ENCODE measurements around the gene PSMD9.
"Not testable (repeated sequence)": the region's sequence is repeated elsewhere in the genome, so short reads cannot be mapped to it uniquely, and the experiment has no call there.

PSMD9 gene

DNA sequence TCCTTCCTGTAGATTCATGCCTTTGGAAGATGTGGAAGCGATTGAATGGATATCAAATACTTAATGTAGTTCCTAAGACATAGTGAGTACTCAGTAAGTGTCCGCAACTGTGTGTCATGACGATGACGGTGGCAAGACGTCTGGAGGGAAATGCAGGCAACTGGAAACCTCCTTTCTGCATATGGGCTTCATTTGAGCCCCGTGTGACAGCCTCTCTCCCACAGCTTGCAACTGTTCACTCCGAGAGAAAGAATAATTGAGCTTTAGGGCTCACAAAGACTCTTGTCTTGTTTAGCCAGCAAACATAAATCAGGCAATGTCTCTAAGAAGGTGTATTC lies 36.7 kb downstream of the PSMD9 start:
- no peak for DNase-seq (ENCODE audit: low read depth)

- no peak for DNase-seq (ENCODE audit: low read depth)
Observed at GRCh38 chr12:121926874-121927706, 38.5 kb downstream of the PSMD9 start.

- no peak for DNase-seq (ENCODE audit: low read depth)
Observed at GRCh38 chr12:121927813-121928212, 39.2 kb downstream of the PSMD9 start.

DNA sequence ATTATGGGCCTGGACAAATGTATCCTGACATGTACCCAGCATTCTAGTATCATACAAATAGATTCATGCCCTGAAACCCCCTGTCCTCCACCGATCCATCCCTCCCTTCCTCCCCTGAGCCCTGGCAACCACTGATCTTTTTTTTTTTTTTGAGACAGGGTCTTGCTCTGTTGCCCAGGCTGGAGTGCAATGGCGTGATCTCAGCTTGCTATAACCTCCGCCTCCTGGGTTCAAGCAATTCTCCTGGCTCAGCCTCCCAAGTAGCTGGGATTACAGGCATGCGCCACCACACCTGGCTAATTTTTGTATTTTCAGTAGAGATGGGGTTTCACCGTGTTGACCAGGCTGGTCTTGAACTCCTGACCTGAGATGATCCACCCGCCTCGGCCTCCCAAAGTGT lies 41.0 kb downstream of the PSMD9 start:
- DNase-seq (ENCODE audit: low read depth) = not testable (repeated sequence)

GRCh38 chr12:121930862-121931261 lies 42.3 kb downstream of the PSMD9 start:
- no peak for DNase-seq (ENCODE audit: low read depth)

DNA sequence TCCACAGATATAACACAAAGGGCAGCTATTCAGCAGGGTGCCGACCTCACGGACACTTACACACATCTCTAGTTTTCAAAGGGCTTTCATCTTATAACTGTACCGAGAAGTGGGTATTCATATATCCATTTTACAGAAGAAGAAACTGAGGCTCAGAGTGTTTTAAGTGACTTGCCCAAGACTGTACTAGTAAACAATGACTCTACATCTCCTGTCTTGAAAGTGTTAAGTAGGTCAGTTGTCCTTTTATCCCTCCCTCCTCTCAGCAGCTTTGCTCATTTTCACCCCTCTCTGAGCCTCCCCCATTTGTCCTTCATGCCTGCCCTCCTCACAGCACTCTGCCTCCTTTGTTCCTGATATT lies 43.6 kb downstream of the PSMD9 start:
- no peak for DNase-seq (ENCODE audit: low read depth)

GRCh38 chr12:121932914-121933521 lies 44.4 kb downstream of the PSMD9 start:
- no peak for DNase-seq (ENCODE audit: low read depth)

- DNase-seq (ENCODE audit: low read depth) = no peak
Observed at GRCh38 chr12:121933522-121934308, 45.1 kb downstream of the PSMD9 start.

- no peak for DNase-seq (ENCODE audit: low read depth)
Observed at GRCh38 chr12:121934309-121934664, 45.7 kb downstream of the PSMD9 start.

- DNase-seq (ENCODE audit: low read depth) = no peak
Observed at GRCh38 chr12:121937654-121938053, 49.1 kb downstream of the PSMD9 start.

DNA sequence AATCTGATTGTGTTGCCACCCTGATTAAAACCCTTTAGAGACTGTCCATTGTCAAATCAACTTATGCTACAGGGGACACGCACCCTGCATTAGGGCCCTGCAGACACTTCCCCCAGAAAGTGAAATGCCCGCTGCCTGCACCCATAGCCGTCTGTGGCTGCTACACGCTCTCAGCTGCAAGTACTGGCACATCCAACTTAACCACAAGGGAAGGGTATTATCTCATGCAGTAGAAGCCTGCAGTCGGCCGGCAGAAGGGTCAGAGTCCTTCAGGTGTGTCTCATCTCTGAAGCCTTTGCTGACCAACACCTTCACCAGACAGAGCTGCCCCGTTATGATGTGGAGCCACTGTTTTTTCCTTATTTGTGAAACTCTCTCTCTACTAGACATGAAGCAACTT lies 50.6 kb downstream of the PSMD9 start:
- DNase-seq (ENCODE audit: low read depth) = no peak

DNA sequence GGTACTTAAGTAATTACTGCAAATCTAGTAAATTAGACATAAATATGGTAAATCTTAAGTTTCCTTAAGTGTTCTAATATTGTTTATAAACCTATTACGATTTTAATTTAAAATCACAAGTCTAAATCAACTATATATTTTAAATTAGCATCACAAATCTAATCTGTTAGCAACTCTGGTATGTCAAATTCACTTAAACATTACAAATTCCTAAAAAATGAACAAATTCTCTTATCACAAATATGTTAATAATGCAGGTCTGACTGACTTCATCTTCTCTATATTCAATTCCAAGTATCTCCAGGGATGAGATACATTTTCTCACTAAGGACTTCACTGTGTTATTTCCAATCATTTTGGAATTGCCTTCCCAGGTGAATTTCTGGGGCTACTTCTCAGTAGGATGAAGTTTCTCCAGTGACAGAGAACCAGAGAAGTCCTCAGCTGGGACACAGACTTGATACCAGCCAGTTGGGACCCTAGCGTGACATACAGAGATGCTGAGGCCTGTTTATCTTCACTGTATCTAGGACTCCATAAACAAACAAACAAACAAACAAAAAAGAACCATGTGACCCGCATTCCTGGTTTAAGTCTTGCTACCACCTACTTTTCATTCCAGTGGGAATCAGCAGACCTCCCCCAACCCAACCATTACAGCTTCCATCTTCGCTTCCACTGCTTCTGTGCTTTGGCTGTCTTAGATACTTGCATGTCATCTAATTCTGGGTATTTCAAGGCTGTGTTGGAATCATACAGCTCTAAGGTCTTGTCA lies 51.6 kb downstream of the PSMD9 start:
- DNase-seq (ENCODE audit: low read depth) = no peak

GRCh38 chr12:121942145-121942718 lies 53.6 kb downstream of the PSMD9 start:
- no peak for DNase-seq (ENCODE audit: low read depth)

DNA sequence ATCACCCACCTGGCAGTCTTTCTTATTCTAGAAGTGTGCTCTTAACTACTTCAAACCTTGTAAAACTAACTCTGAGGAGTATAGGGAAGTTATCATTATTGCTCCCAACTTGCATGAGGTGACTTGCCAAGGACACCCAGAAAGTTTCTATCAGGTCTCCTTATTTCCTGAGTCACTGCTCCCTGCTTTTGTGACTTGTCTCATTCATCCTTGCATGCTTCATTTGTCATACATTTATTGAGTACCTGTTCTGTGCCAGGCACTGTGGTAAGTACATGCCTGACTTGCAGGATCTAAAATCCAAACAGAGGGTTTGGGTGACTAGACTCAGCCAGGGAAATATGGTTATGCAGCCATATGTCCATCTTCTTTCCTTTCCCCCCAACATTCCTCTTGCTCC lies 55.3 kb downstream of the PSMD9 start:
- DNase-seq (ENCODE audit: low read depth) = no peak

DNA sequence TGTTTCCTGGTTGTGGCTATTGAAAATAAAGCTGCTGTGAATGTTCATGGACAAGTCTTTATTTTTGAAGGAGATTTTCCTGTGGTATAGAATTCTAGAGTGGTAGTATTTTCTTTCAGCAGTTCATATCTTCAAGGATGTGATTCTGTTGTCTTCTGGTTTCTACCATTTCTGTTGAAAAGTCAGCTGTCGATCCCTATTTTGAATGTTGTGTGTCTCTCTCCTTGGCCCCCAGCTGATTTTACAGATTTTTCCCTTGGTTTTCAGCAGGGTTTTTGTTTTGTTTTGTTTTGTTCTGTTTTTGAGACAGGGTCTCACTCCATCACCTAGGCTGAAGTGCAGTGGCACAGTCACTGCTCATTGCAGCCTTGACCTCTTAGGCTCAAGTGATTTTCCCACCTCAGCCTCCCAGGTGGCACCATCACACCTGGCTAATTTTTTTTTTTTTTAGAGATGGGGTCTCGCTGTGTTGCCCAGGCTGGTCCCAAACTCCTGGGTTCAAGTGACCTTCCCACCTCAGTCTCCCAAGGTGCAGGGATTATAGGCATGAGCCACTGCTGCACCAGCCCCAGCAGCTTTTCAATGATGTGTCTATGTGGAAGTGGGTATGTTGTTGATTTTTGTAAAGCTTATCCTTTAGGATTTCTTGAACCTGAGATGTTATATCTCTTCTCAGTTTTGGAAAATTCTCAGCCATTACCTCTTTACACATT lies 57.9 kb downstream of the PSMD9 start:
- no peak for DNase-seq (ENCODE audit: low read depth)

- no peak for DNase-seq (ENCODE audit: low read depth)
Observed at GRCh38 chr12:121947981-121948380, 59.4 kb downstream of the PSMD9 start.

- DNase-seq (ENCODE audit: low read depth) = no peak
Observed at GRCh38 chr12:121949648-121950397, 61.2 kb downstream of the PSMD9 start.

- DNase-seq (ENCODE audit: low read depth) = no peak
Observed at GRCh38 chr12:121953117-121953692, 64.6 kb downstream of the PSMD9 start.

GRCh38 chr12:121953695-121954094 lies 65.1 kb downstream of the PSMD9 start:
- DNase-seq (ENCODE audit: low read depth) = no peak

Data from stimulated activated CD4-positive, alpha-beta T cell treated with anti-CD3 and anti-CD28 coated beads, Interleukin-2, amount 100 ng/mL, for 4 hours (primary cell).